ENCODE measurements around the gene CNEP1R1. TPM values are rescaled to one million over a fixed set of nuclear protein-coding genes. Genes with fewer than 3 reads are reported as not detected.

The CNEP1R1 gene
- total RNA-seq, 1 experiment from 2014 or later = 14.6 TPM

GRCh38 chr16:50072730-50073129 is 47.7 kb downstream of the CNEP1R1 start:
- ChIA-PET POLR2A (no interaction called here), RAD21 (ENCODE audit: low non-redundant PET in 1 of 2, low total read pairs in 2 of 2, uncharacterized antibody in 2 of 2, unreplicated experiment in 2 of 2) (no interaction called here), CTCF (no interaction called here)
- BruUV-seq (replicated peaks) = no TSS peak
- Histone ChIP-seq H3K4me3 (replicated peaks in 1 of 2; ENCODE audit: low read depth in 1 of 2, low read length in 2 of 2) (no peak overlapping the region), H3K36me3 (ENCODE audit: control insufficient read depth in 1 of 2, insufficient read depth in 2 of 2, low read length in 2 of 2) (peaks cover 14 to 21% of the 10 kb centered on the region in 2 experiments), H3K79me2 (ENCODE audit: insufficient read depth, low read length) (peaks cover 27% of the 10 kb centered on the region), H3K27ac (ENCODE audit: low read depth, low read length) (no peak overlapping the region), H3K9ac (ENCODE audit: low read length) (no peak overlapping the region), H3K9me2 (ENCODE audit: insufficient read depth) (no peaks in the 10 kb centered on the region), H4K20me1 (ENCODE audit: insufficient read depth) (no peaks in the 10 kb centered on the region), H3K4me2 (ENCODE audit: low read length) (no peak overlapping the region), H3K27me3 (ENCODE audit: insufficient read depth, low read length) (no peaks in the 10 kb centered on the region), H3K9me3 (ENCODE audit: control insufficient read depth in 1 of 2, insufficient read depth in 1 of 2, low read depth in 1 of 2, low read length in 2 of 2) (no peaks in the 10 kb centered on the region), H2AFZ (ENCODE audit: low read depth, low read length, poor library complexity, severe bottlenecking) (no peak overlapping the region), H3K4me1 (ENCODE audit: control insufficient read depth in 1 of 2, insufficient read depth in 2 of 2, low read length in 2 of 2) (no peaks in the 10 kb centered on the region)
- ATAC-seq = no peak
- TF ChIP-seq CEBPB (IDR thresholded peaks at IDR 0.05; ENCODE audit: low read depth) = no peak
- no peak for TF ChIP-seq POLR2AphosphoS5 (IDR thresholded peaks at IDR 0.05; ENCODE audit: low read depth, low read length)
- TF ChIP-seq ATF3 (IDR thresholded peaks at IDR 0.05) = no peak
- no peak for TF ChIP-seq JUND (IDR thresholded peaks at IDR 0.05)
- TF ChIP-seq EZH2 (IDR thresholded peaks at IDR 0.05) = no peak
- TF ChIP-seq MAX (IDR thresholded peaks at IDR 0.05) = no peak
- TF ChIP-seq ZNF274 (IDR thresholded peaks at IDR 0.05; ENCODE audit: low read depth, low read length) = no peak
- TF ChIP-seq TCF7L2 (IDR thresholded peaks at IDR 0.05; ENCODE audit: borderline replicate concordance, extremely low read depth, insufficient read depth, insufficient read length) = no peak
- TF ChIP-seq FOSL1 (IDR thresholded peaks at IDR 0.05; ENCODE audit: low read depth) = no peak
- no peak for TF ChIP-seq CTCF (IDR thresholded peaks at IDR 0.05 in 2 of 3, conservative IDR thresholded peaks at IDR 0.05 in 1 of 3; ENCODE audit: borderline replicate concordance in 1 of 3, insufficient read depth in 1 of 3, low read depth in 2 of 3, low read length in 2 of 3)
- no peak for TF ChIP-seq ZFX (IDR thresholded peaks at IDR 0.05)
- no peak for TF ChIP-seq RAD21 (IDR thresholded peaks at IDR 0.05; ENCODE audit: low read depth)
- TF ChIP-seq SIN3A (IDR thresholded peaks at IDR 0.05; ENCODE audit: low read depth) = no peak
- no peak for TF ChIP-seq EGR1 (IDR thresholded peaks at IDR 0.05; ENCODE audit: low read depth)
- no peak for TF ChIP-seq ZBTB33 (IDR thresholded peaks at IDR 0.05; ENCODE audit: extremely low read depth, insufficient replicate concordance, low read length)
- no peak for TF ChIP-seq POLR2A (IDR thresholded peaks at IDR 0.05; ENCODE audit: borderline replicate concordance, extremely low read depth, insufficient read depth, insufficient read length)
- no peak for TF ChIP-seq EZH2phosphoT487 (IDR thresholded peaks at IDR 0.05; ENCODE audit: borderline replicate concordance)
- no peak for TF ChIP-seq SP1 (IDR thresholded peaks at IDR 0.05; ENCODE audit: low read depth)
- intact Hi-C loops (cut with micrococcal nuclease) = no loop called here
- DNase-seq (ENCODE audit: low read depth, low spot score) = no peak

Measured in HCT116 (cell line).